Caco-2 (cell line): ENCODE results near the gene MEMO1. TPM values are rescaled to one million over a fixed set of nuclear protein-coding genes. Genes with fewer than 3 reads are reported as not detected.
"Not testable (repeated sequence)": the region's sequence is repeated elsewhere in the genome, so short reads cannot be mapped to it uniquely, and the experiment has no call there.

ENCODE experiments used
- BruUV-seq: library from RNA; stranded (reverse); fragments of 400-500 nt; replicated peaks from 2 replicates; lab custom pipeline; 2021; lab: Mats Ljungman, UMichigan
- CTCF ChIA-PET: fragments of 300-600 bp; sonication (Branson Sonifier 250); formaldehyde crosslinking; loops from one replicate; lab custom pipeline; 2022; ENCODE audit warnings: antibody characterized with exemption; lab: Charles Lee
- POLR2A ChIA-PET: fragments of 300-600 bp; sonication (Branson Sonifier 250); formaldehyde crosslinking; loops from one replicate; lab custom pipeline; 2022; ENCODE audit warnings: antibody characterized with exemption; lab: Charles Lee
- DNase-seq, 2 experiments: peaks; one replicate each; pipeline versions ENCODE4 v3.0.0 to v3.0.0-alpha.2; 2020 to 2022
- H3K27me3 ChIP-seq: replicated peaks from 2 replicates; pipeline ENCODE4 v1.6.0; 2011; ENCODE audit warnings: low read length; ENCODE audit not compliant: control insufficient read depth, insufficient read depth
- H3K36me3 ChIP-seq: 2 replicates; pipeline ENCODE4 v1.5.1; 2011; ENCODE audit warnings: low read length; ENCODE audit not compliant: control insufficient read depth, insufficient read depth
- H3K4me1 ChIP-seq: fragments of 250-450 bp; sonication (Bioruptor Pico); 2 replicates; pipeline ENCODE4 v1.5.1; 2020; ENCODE audit warnings: mild to moderate bottlenecking
- H3K4me3 ChIP-seq: 2 replicates; pipeline ENCODE4 v1.5.1; 2011; ENCODE audit warnings: low read depth, mild to moderate bottlenecking, control low read depth, low read length
- H3K9me3 ChIP-seq: fragments of 250-450 bp; sonication (Bioruptor Pico); 2 replicates; pipeline ENCODE4 v1.5.1; 2020; ENCODE audit warnings: mild to moderate bottlenecking, moderate library complexity
- H3K27ac Mint-ChIP-seq: one replicate; pipeline ENCODE4 v1.8.0; 2022; ENCODE audit warnings: mixed read lengths; ENCODE audit not compliant: unreplicated experiment
- H3K27me3 Mint-ChIP-seq: one replicate; pipeline ENCODE4 v1.8.0; 2022; ENCODE audit warnings: mixed read lengths; ENCODE audit not compliant: insufficient read depth, unreplicated experiment
- H3K36me3 Mint-ChIP-seq: one replicate; pipeline ENCODE4 v1.8.0; 2022; ENCODE audit warnings: mild to moderate bottlenecking, mixed read lengths; ENCODE audit not compliant: insufficient read depth, unreplicated experiment
- H3K4me1 Mint-ChIP-seq: one replicate; pipeline ENCODE4 v1.8.0; 2022; ENCODE audit warnings: low read depth, mixed read lengths; ENCODE audit not compliant: unreplicated experiment
- H3K4me3 Mint-ChIP-seq: one replicate; pipeline ENCODE4 v1.8.0; 2022; ENCODE audit warnings: mild to moderate bottlenecking, moderate library complexity, mixed read lengths; ENCODE audit not compliant: unreplicated experiment
- H3K9me3 Mint-ChIP-seq: one replicate; pipeline ENCODE4 v1.8.0; 2022; ENCODE audit warnings: mixed read lengths; ENCODE audit not compliant: unreplicated experiment
- CTCF ChIP-seq, 2 experiments: fragments of 200-600 bp in 1 of 2; IDR thresholded peaks; 1 replicate in 1 of 2; 2 replicates in 1 of 2; pipeline versions ENCODE4 v1.5.1 to v1.8.0; 2011 to 2022; ENCODE audit warnings: antibody characterized with exemption in 1 of 2, control low read depth in 1 of 2, inconsistent platforms in 1 of 2, low read depth in 1 of 2, low read length in 1 of 2, mild to moderate bottlenecking in 1 of 2, moderate library complexity in 1 of 2; ENCODE audit not compliant: insufficient read depth in 1 of 2, severe bottlenecking in 1 of 2, unreplicated experiment in 1 of 2
- intact Hi-C: fragments of 100-400 bp; cut with micrococcal nuclease; formaldehyde crosslinking; loops from one replicate; pipeline ENCODE4 v1.10.0; 2022; ENCODE audit not compliant: unreplicated experiment
- total RNA-seq: library from RNA; stranded (reverse); gene quantifications from 2 replicates; pipeline ENCODE4 v1.2.3, GENCODE V29; 2022

The MEMO1 gene
- total RNA-seq, 1 experiment from 2014 or later = 79.0 TPM

- intact Hi-C loops, H3K9me3 ChIP-seq, CTCF ChIA-PET, H3K36me3 ChIP-seq, H3K4me3 ChIP-seq, H3K9me3 Mint-ChIP-seq, POLR2A ChIA-PET, BruUV-seq, H3K4me1 ChIP-seq, H3K27me3 Mint-ChIP-seq, H3K27me3 ChIP-seq, H3K27ac Mint-ChIP-seq, H3K4me1 Mint-ChIP-seq, H3K4me3 Mint-ChIP-seq, DNase-seq: not testable (repeated sequence)
- H3K36me3 Mint-ChIP-seq = peaks cover 28% of the 10 kb centered on the region
Observed at GRCh38 chr2:32018789-32019482, 8.1 kb upstream of the MEMO1 start.

DNA sequence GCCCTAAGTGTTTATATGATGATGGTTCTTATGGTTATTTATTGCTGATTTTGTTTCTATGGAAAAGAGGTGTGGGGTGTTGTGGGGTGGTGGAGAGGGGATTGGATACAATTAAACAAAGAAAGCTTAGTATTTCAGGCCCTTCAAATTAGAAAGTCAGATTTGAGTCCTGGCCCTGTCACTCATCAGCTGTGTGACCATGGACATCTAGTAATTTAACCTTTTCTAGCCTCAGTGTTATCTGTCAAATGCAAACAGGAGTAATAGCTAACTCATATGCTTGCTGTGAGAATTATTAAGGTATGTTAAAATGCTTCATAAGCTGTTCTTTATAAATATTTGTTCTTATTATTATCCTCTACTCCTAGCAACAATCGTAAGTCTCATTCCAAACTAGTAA is 2.1 kb upstream of the MEMO1 start:
- Mint-ChIP-seq H3K4me3 (no peak overlapping the region), H3K4me1 (peaks cover 7% of the 10 kb centered on the region), H3K27ac (no peak overlapping the region), H3K27me3 (no peaks in the 10 kb centered on the region), H3K36me3 (peaks cover 33% of the 10 kb centered on the region), H3K9me3 (no peaks in the 10 kb centered on the region)
- Histone ChIP-seq H3K9me3 (no peaks in the 10 kb centered on the region), H3K36me3 (no peaks in the 10 kb centered on the region), H3K4me3 (no peak overlapping the region), H3K27me3 (no peaks in the 10 kb centered on the region), H3K4me1 (peaks cover 13% of the 10 kb centered on the region)
- ChIA-PET CTCF (no interaction called here), POLR2A (no interaction called here)
- intact Hi-C loops = no loop called here
- no peak for DNase-seq
- no TSS peak for BruUV-seq
- no peak for TF ChIP-seq CTCF (IDR thresholded peaks at IDR 0.05; ENCODE audit: insufficient read depth in 1 of 2, low read depth in 1 of 2, low read length in 1 of 2, severe bottlenecking in 1 of 2, unreplicated experiment in 1 of 2)

DNA sequence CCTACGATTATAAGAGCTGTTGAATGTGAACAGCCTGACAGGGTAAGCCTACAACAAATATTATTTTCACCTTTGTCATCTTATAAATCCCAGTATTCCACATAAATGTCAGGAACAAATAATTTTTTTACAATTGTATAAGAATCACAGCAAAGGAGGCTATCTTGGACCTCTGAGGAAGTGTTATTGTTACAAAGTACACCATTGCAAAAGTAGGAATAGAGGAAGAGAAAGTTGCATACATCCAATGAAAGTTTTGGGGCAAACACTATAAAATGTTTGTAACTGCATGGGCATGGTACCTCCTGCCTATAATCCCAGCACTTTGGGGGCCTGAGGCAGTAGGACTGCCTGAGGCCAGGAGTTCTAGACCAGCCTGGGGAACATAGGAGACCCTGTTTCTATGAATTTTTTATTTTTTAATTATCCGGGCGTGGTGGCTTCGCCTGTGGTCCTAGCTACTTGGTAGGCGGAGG is 715 bp upstream of the MEMO1 start:
- H3K9me3 ChIP-seq = no peaks in the 10 kb centered on the region
- Mint-ChIP-seq H3K36me3 (peaks cover 31% of the 10 kb centered on the region), H3K27ac (peak overlapping the region; percentile 86), H3K27me3 (no peaks in the 10 kb centered on the region), H3K9me3 (no peaks in the 10 kb centered on the region), H3K4me1 (peaks cover 18% of the 10 kb centered on the region), H3K4me3 (peak overlapping the region; percentile 91)
- ChIA-PET CTCF (no interaction called here), POLR2A (interaction anchor here (1.6 kb wide), 1 partner anchor 28 kb away, joined by 8 read pairs; the partner anchor contains the start of gene DPY30)
- H3K27me3 ChIP-seq = no peaks in the 10 kb centered on the region
- no peak for TF ChIP-seq CTCF (IDR thresholded peaks at IDR 0.05; ENCODE audit: insufficient read depth in 1 of 2, low read depth in 1 of 2, low read length in 1 of 2, severe bottlenecking in 1 of 2, unreplicated experiment in 1 of 2)
- H3K4me3 ChIP-seq = peak overlapping the region; percentile 95
- TSS peak; percentile 93 for BruUV-seq
- peaks cover 24% of the 10 kb centered on the region for H3K4me1 ChIP-seq
- no peaks in the 10 kb centered on the region for H3K36me3 ChIP-seq
- intact Hi-C loops = loop anchor here (1.0 to 2.0 kb wide), 2 partner anchors 27 to 52 kb away; partner anchors contain the start of genes DPY30 and SPAST
- no peak for DNase-seq

GRCh38 chr2:32010280-32010669 is 533 bp downstream of the MEMO1 start:
- BruUV-seq = not testable (repeated sequence)
- POLR2A ChIA-PET = interaction anchor here (1.6 kb wide), 1 partner anchor 29 kb away, joined by 8 read pairs; the partner anchor contains the start of gene DPY30

More at GRCh38 chr2:32010280-32010669, 533 bp downstream of the MEMO1 start:
- H3K36me3 ChIP-seq, H3K27ac Mint-ChIP-seq, CTCF ChIA-PET, H3K9me3 Mint-ChIP-seq, H3K27me3 ChIP-seq, H3K27me3 Mint-ChIP-seq, H3K9me3 ChIP-seq: not testable (repeated sequence)
- Mint-ChIP-seq H3K4me3 (peak overlapping the region; percentile 91), H3K4me1 (peaks cover 29% of the 10 kb centered on the region), H3K36me3 (peaks cover 25% of the 10 kb centered on the region)
- H3K4me1 ChIP-seq = peaks cover 37% of the 10 kb centered on the region
- peak overlapping the region; percentile 95 for H3K4me3 ChIP-seq
- intact Hi-C loops = loop anchor here (2.0 kb wide), 1 partner anchor 29 kb away; the partner anchor contains the start of gene DPY30
- DNase-seq = peak; percentile 80
